Cortex of kidney (tissue), 1 donor: ENCODE measurements around the gene NDUFB2.
"Not testable (repeated sequence)": the region's sequence is repeated elsewhere in the genome, so short reads cannot be mapped to it uniquely, and the experiment has no call there.

Source experiments
- DNase-seq: peaks from one replicate; lab custom pipeline; 2025; lab: John Stamatoyannopoulos, UW

Gene NDUFB2

GRCh38 chr7:140696680-140697446 lies at the start of gene NDUFB2:
Gene NDUFB2, plus strand, starts transcription at chr7:140696708. Its CDS starts 37 bp downstream, at chr7:140696745.
- DNase-seq = peak; percentile 79

DNA sequence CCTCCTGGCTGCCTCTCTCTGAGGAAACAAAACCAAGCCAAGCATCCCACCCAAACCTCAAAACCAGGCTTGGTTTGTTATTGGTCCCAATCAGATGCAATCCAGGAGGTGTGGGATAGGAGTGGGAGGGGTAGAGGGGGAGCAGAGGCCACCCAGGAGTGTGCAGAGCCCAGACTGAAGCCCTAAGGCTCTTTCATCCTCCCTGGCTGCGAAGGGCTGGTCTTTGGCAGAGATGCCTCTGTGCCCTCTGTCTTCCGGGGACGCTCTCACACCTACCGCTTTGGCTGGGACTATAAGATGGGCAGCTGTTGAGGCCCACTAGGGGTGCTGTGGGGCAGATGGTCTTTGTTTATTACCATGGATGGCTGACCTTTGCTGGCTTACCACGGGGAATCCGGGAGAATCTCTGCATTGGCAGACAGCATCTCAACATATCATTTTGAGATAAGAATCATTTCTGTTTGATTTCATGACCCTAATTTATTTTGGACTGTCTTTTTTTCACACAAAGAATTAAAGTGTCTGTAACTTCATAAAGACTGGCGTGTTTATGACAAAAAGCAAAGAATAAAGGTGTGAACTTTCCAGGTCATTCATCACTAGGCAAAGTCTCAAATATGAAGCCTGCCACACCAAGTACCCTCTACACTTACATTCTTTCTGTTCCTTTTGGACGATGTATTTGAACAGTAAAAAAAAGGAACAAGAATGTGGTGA lies 49.4 kb upstream of the NDUFB2 start:
- DNase-seq = no peak

GRCh38 chr7:140649556-140650205 lies 46.8 kb upstream of the NDUFB2 start:
- no peak for DNase-seq

DNA sequence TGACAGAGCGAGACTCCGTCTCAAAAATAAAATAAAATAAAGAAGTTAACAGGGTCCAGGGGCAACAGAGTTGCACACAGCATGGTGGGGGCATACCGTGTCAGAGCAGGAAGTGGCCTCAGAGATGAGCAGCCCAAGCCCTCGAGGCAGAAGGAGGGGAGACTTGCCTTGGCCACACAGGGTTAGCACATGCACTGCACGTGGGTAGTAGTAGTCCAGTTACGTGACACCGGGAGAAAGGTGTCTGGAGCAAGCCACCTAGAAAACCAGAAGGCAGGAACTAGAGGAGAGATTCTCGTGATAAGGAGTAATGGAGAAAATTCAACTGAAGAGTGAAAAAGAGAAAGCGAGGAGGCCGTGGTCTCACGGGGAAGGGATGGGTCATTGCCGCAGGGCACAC lies 46.1 kb upstream of the NDUFB2 start:
- DNase-seq = no peak

DNA sequence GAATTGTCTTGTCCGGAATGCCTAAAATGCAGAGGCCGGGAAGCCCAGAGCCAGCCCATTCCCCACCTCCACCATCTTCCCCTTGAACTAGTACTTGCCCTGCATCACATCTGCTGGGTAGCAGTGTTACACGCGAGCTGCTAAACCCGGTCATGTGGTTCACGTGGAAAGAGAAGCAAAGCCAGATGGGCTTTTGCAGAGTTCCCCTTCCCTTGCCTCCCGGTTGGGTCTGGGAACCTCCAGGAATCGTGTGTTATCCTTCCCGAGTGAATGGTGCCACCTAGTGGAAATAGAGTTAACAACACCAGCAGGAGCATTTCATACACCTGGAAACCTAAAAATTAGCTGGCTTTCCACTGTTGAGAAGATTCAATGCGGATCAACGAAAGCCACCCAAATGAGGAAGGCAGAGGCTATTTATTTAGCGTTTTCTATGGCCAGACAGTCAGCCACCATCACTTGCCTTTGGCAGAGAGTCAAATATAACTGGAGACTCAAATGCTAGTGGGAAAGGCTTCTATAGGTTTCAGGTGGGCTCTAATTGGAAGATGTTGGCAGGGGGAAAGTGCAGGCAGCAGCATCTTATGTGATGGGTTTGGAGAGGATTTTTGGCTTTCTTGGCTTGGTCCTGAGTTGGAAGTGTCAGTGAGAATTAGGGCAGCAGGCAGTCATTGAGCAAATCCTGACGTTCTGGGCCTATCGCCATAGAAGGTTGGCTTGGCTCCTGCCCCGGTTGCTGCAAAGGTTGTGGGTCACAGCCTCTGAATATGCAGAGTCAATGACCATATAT lies 43.0 kb upstream of the NDUFB2 start:
- DNase-seq = no peak

GRCh38 chr7:140654109-140654387 lies 42.5 kb upstream of the NDUFB2 start:
- no peak for DNase-seq

DNA sequence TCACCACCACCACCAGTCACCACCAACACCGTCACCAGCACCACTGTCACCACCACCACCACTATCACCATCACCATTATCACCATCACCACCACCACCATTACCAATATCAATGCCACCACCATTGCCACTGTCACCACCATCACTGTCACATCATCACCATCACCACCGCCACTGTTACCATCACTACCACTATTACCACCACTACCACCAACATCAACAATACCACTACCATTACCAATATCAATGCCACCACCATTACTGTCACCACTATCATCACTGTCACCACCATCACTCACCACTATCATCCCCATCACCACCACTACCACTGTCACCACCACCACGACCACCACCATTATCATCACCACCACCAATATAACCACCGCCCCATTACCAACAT lies 41.8 kb upstream of the NDUFB2 start:
- DNase-seq = no peak

- no peak for DNase-seq
Observed at GRCh38 chr7:140655511-140656408, 40.7 kb upstream of the NDUFB2 start.

GRCh38 chr7:140656548-140657515 lies 39.7 kb upstream of the NDUFB2 start:
- no peak for DNase-seq

DNA sequence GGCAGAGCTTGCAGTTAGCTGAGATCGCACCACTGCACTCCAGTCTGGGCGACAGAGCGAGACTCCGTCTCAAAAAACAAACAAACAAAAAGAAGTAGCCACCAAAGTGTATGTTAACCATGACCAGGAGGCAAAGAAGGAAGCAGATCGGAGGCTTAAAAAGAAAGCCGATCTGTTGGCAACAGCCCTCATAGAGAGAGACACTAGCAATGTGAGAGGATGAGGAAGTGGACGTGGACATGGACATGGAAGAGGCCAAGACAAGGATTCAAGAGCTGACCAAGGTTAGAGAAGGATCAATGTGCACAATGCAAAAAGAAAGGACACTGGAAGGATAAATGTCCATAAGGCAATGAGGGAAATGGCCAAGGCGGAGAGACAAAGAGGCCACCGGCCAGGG lies 38.6 kb upstream of the NDUFB2 start:
- no peak for DNase-seq

- no peak for DNase-seq
Observed at GRCh38 chr7:140659856-140660255, 36.7 kb upstream of the NDUFB2 start.

- DNase-seq = no peak
Observed at GRCh38 chr7:140661124-140661523, 35.4 kb upstream of the NDUFB2 start.

- DNase-seq = not testable (repeated sequence)
Observed at GRCh38 chr7:140662938-140663337, 33.6 kb upstream of the NDUFB2 start.

- no peak for DNase-seq
Observed at GRCh38 chr7:140667476-140667875, 29.0 kb upstream of the NDUFB2 start.

GRCh38 chr7:140668641-140669040 lies 27.9 kb upstream of the NDUFB2 start:
- DNase-seq = no peak

GRCh38 chr7:140669352-140669751 lies 27.2 kb upstream of the NDUFB2 start:
- DNase-seq = no peak

DNA sequence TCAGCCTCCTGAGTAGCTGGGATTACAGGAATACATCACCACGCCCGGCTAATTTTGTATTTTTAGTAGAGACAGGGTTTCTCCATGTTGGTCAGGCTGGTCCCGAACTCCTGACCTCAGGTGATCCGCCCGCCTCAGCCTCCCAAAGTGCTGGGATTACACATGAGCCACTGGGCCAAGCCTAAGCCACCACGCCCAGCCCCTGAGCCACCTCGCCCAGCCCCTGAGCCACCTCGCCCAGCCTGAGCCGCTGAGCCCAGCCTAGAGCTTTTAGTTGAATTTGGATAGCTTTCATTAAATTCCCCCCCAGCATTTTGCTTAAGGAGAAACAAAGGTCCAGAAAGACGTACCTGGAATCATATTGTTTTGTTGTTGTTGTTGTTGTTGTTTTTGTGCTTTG lies 26.6 kb upstream of the NDUFB2 start:
- DNase-seq = not testable (repeated sequence)

GRCh38 chr7:140670343-140670935 lies 26.1 kb upstream of the NDUFB2 start:
- DNase-seq = no peak

- no peak for DNase-seq
Observed at GRCh38 chr7:140671966-140672365, 24.5 kb upstream of the NDUFB2 start.
